NCI-H146 (cell line): ENCODE data around the gene NDEL1.
"Not testable (repeated sequence)": the region's sequence is repeated elsewhere in the genome, so short reads cannot be mapped to it uniquely, and the experiment has no call there.

ENCODE experiments used
- DNase-seq: peaks from one replicate; lab custom pipeline; 2025; lab: John Stamatoyannopoulos, UW

Gene NDEL1, protein sequence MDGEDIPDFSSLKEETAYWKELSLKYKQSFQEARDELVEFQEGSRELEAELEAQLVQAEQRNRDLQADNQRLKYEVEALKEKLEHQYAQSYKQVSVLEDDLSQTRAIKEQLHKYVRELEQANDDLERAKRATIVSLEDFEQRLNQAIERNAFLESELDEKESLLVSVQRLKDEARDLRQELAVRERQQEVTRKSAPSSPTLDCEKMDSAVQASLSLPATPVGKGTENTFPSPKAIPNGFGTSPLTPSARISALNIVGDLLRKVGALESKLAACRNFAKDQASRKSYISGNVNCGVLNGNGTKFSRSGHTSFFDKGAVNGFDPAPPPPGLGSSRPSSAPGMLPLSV

DNA sequence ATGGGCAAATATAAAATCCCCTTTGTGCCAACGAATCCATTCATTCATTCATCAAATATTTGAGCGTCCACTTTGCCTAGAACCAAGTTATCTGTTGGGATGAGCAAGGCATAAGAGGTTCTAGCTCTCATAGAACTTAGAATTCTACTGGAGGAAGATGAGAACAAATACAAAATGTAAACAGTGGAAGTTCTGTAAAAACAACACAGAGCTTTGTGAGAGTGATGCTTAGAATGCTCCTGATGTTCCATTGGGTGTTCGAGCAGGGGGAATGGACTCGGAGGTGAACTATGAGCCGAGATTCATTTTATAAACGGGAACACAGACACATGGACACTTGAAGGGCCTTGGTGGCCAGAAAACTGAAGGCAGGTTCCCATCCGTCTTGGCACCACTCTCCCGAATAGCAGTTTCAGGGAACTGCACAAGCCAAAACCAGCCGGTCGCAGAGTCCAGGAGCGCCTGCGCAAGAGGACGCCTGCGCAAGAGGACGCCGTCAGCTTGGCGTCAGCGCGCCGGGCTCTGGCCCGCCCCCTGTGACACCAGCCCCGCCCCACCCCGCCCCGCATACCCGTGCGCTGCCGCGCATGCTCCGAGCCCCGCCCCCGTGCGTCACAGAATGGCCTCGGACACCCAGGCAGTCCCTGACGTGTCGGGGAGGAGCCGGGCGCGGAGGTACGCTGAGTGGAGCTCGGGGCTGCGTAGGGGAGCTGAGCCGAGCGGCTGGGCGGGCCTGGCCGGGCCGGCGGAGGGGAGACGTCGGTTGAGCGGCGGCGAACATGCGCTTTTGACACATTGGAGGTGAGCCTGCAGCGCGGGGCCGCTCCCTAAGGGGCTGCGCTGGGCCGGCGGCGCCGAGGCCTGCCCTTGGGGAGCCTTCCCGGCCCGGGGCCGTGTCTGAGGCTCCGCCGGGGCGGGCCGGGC, at the start of gene NDEL1:
Gene NDEL1, plus strand, starts transcription at position 640 of the 924 bp plus-strand sequence. CDS start 8,388 bp downstream, outside the sequence.
- DNase-seq, result peak; percentile 98

DNA sequence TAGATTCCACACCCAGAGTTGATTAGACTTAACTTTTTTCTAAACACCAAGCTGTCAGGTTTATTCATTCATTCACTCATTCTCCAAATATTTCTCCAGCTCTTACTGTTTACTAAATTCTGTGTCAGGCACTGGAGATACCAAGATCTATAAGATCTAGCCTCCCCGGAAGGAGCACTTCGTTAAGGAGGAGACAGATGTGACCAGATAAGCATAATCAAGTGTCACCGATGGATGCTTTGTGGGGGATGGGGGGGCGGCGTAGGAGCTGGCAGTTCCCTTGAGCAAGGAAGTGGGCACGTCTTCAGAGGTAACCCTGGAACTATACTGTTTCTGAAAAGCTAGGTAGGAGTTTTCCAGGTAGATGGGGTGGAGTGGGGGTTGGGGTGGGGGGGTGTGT, 48.8 kb upstream of the NDEL1 start:
- no peak for DNase-seq

DNA sequence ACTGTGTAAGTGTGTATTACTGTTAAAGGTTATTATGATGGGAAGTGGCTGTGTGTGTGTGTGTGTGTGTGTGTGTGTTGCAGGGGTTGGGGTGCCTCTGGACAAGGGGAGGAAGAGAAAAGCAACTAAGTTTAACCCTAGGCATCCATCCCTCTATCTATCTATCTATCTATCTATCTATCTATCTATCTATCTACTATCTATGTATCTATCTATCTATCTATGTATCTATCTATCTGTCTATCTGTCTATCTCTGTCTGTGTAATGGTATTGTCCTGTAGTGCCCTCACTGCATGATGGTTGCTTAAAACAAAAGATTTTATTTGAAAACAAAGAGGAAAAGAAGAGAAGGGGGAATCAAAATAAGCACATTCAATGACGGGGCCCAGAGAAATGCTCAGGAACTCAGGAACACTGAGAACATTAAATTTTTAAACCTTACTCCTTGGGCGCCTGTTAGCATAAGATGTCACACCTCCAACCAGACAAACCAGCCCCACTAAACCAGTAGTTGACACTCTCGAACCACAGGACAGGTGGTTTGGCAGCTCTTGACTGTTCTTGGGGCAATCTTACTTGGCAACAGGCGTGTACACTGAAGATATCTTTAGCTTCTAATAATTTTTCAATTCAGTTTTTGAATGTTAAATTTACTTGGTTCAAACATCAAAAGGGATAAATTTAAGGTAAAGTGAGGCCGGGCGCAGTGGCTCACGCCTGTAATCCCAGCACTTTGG, 47.6 kb upstream of the NDEL1 start:
- no peak for DNase-seq

DNA sequence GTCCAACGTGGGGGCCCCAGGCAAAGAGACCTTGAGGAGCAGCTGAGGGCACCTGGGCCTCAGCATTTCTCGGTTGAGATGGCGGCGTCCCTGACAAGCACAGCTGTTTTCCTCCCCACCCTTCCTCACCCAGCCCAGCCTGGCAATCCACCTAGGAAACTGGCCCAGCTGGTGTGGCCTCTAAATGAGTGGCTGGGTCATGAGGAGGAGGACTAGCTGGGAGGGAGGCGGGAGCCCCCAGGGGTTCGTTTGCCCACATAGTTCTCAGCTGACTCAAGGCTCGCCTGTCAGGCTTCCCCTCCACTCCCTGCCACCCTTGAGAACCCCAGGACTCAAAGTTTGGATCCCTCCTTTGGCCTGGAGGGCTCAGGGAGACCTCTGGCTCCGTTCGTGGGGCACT, 44.0 kb upstream of the NDEL1 start:
- DNase-seq, result no peak

DNA sequence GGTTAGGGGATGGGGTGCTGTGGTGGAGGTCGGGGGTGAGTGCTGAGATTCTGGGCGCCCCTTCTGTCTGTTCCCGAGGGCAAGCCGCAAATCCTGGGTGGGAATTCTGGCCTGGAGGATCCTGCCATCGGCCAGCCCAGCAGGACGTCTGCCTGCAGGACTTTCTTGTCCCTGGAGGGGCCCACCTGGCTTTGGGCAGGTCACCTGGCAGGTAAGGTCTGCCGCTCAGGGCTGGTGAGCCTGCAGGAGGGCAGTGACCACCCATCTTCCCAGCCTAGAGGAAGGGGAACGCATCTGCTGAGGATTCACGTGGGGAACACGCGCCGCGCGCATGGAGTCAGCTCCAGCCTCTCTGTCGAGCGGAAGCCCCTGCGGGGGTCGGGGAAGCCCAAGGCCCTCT, 43.4 kb upstream of the NDEL1 start:
- DNase-seq, result peak; percentile 52

DNA sequence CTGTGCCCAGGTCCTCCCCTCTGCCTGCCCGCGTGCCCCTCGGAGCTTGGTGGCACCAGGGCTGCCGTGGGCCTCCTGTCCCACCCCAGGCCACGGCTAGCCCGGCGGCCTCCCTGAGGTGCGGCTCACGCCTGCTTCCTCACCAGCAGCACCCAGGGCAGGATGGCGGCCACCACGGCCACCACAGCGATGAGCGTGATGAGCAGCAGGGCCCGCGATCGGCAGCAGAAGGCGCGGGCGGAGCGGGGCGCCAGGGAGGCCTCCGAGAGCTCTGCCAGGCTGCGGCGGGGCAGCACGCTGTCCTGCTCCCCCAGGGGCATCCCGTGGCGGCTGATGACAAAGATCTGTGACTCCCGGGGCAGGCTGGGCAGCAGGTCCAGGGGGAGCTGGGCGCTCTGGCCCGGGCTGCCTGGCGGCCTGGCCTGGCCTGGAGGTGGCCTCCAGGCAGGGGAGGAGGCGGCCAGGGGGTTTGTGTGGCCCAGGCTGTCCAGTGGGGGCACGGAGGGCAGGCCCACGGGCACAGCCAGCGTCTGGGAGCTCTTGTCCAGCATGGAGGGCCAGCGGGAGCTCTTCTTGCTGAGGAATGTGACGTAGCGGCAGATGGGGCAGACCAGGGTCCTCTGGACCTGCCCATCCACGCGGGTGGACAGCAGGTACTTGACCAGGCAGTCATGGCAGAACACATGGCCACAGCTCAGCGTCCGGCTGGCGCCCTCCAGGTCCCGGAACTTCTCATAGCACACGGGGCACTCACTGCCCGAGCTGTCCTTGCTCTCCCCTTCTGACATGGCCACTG, 42.8 kb upstream of the NDEL1 start:
- DNase-seq, result peak; percentile 52

DNA sequence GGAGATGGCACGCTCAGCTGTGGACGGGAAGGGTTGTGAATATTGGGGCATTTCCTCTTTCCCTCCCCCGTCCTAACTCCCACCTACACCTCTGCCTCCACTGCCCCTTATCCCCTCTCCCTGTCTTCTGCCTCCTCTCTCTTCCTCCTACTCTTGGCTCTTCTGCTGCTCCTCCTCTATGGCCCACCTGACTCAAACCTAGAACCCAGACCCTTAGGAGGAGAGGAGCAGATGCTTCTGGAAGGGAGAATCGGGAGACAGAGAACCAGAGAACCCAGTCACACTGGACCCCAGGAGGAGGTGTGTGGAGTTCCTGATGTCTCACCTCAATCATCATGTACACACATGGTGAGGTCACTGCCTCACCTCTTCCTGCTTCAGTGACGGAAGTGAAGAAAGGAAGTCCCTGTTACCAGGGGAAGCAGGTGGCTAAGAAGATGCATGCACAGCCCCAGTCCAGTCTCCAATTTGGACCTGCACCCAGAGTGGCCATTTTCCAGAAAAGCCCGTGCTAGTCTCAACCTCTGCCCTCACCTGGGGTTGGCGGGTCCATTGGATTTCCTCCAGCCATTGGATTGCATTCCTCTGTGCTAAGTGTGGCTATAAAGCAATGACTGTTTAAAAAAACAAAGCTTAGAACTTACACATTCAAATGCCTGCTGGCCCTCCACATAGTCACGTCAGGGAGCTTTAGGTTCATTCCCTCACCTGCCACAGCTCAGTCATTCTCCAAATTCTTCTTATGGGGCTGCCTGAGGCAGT, 42.0 kb upstream of the NDEL1 start:
- DNase-seq, result no peak

DNA sequence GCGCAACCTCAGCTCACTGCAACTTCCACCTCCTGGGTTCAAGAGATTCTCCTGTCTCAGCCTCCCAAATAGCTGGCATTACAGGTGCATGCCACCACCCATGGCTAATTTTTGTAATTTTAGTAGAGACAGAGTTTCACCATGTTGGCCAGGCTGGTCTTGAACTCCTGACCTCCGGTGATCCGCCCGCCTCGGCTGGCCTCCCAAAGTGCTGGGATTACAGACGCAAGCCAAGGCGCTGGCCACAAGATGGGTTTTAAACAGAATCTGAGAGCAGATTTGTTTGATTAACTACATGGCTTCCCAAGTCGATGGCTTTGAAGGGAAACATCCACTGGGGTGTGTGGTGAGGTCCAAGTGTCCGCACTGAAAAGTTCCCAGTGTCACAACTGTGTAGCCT, 41.2 kb upstream of the NDEL1 start:
- DNase-seq, result not testable (repeated sequence)

DNA sequence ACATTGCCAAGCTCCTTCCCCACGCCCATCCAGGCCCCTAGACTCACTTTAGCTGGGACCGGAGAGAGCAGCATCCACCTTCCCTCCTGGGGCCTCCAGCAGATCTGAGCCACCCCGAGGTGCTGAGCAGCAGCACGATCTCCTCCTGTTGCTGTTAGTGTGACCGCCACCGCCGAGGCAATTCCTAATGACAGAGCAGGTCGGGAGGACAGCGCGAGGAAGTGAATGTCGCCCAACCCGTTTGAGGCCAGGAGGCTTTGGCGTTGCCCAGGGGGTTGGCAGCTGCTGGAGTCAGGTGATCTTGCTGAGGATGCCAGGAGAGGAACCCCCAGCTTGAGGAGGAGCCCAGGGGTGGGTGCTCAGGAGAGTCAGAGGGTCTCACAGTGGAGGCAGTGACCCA, 38.0 kb upstream of the NDEL1 start, which contains the start of gene RNF222:
Gene RNF222, minus strand, starts transcription at position 192 of the 400 bp plus-strand sequence. CDS start 4,366 bp downstream, outside the sequence.
- peak; percentile 9 for DNase-seq

DNA sequence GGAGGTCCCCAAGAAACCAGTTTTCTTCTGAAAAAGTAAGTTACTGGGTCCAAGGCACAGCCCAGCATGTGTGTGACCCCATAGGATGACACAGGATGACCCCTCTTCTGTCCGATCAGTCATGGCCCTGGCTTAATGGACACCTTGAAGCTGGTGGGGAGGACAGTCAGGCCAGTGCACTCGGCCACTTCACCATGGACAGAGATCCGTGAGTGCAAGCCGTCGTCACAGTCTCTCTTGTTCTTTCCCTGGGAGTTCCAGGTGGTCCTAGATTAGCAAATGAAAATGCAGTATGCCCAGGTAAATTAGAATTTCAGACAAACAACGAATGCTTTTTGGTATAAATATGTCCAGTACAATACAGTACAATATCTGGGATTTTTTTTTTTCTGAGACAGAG, 36.7 kb upstream of the NDEL1 start:
- no peak for DNase-seq

DNA sequence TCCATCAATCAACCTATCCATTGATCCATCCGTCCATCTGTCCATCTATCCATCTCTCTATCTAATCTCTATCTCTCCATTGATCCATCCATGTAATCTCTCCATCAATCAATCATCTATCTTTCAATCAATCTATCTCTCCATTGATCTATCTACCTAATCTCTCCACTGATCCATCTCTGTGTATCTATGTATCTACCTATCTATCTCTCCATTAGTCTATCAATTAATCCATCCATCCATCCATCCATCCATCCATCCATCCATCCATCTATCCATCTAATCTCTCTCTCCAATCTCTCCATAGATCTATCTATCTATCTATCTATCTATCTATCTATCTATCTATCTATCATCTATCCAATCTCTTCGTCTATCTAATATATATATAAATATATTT, 34.6 kb upstream of the NDEL1 start:
- no peak for DNase-seq

DNA sequence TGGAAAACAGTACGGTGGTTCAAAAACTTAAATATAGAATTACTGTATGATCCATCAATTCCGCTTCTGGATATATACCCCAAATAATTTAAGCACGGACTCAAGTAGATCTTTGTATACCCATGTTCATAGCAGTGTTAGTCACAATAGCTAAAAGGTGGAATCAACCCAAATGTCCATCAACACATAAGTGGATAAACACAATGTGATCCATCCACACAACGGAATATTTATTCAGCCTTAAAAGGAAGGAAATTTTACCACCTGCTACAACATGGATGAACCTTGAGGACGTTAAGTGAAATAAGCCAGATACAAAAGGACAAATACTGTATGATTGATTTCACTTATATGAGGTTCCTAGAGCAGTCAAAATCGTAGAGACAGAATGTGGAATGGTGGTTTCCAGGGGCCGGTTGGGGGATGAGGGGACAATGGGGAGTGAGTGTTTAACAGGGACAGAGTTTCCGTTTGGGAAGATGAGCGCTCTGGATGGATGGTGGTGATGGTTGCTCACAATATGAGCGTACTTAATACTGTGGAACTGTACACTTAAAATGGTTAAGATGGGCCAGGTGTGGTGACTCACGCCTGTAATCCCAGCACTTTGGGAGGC, 32.7 kb upstream of the NDEL1 start:
- DNase-seq, result no peak

DNA sequence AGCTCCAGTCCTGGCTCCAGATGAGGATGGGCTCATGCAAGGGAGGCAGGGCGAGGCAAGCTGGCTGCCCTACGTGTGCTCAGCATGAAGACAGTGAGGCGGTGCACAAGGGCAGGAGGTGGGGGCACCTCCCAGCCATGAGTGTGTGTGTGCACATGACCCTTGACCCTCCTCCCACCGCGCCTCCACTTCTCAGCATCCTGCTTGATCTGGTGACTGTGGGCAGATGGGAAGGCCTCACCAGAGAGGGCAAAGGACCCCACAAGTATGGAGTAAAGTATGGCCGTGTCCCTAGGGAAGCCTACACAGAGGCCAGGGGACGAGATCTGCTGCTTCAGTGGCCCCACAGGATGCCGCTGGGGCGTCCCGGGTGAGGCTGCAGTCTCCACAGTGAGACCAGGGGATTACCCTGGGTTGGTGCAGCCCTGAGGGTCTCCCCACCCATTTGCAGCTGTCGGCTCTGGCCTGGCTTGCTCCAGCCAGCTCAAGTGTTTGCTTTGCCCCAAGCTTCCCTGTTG, 30.1 kb upstream of the NDEL1 start:
- no peak for DNase-seq

DNA sequence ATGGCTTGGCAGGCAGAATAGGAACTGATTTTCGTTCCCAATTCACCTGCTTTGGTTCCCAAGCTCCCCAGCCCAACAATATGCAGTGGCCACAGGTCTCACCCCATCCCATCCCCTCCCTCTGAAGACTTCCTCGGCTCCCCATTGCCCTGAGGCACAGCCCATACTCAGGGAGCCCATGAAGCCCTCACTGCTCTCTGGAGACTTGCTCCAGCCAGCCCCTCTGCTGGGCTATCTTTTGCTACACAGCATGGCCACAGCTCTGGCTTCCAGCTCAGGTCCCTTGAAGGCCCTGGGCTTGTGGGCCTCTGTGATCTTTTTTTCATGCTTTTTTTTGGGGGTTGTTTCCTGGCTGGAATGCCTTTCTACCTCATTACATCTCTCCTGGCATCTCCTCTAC, 29.5 kb upstream of the NDEL1 start:
- DNase-seq, result no peak

DNA sequence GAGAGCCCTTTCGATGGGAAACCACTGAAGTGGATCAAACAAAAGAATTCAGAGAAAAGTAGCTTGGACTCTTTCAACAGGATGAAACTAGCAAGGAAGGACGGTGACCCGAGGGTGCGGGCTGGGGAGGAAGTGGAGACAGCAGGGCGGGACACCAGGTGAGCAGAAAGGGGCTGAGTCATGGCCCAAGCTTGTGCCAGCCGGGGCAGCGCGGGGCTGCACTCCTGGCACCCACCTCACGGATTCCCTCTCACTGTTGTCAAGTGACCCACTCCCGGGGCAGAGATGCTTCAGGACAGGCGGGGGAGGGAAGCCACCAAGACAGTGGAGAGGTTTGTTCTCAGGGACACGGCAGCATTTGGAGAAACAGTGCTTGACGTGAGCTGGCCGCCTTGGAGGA, 27.3 kb upstream of the NDEL1 start:
- no peak for DNase-seq

DNA sequence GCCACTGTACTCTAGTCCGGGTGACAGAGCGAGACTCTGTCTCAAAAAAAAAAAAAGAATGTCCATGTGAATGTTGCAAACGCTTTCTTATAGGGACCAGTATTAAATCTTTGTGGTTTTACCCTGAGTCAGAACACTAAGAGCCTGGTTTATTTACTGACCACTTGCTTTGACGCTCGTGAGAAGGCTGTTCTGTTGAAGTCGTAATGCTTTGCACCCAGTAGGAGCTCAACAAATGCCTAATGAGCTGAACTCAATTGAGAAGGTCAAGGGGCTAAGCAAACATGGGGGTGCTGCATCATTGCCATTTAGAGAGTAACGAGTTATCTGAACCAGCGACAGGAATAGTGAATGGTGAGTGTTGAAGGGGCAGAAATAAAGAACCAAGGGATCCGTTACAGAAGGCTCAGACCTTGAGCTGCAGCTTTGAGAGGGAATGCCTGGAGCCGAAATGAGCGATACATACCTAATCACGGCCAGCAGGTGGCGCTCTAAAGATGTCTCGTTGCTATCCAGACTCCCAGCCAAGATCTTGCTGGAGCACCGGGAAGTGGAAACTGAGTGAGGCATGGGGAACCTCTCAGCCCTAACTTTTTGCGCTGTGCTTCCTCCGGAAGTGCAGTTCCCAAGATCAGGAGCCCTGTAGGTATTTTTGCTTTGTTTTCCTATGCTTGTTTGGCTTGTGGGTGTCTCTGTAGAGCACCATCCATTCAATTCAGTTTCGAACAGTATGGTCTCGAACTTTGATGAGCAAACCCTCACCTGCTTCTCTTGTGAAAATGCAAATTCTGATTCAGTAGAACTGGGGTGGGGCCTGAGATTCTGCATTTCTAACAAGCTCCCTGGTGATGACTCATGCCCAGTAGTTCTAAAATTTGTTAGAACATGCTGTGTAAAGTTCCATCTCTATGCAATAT, 25.5 kb upstream of the NDEL1 start:
- peak; percentile 74 for DNase-seq

DNA sequence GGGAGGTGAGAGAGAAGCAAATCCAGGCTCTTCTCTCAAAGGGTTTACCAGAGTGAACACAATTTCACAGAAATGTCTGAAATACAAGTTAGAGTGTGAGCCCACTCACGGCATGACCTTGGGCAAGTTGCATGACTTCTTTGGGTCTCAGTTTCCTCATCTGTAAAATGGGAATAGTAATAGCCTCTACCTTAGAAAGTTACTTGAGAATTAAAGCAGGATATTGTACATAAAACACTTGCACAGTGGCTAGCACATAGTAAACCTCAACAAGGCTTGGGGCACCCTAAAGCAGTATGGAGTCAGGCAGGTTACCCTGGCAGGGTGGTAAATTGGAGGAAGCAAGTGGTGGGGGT, 24.8 kb upstream of the NDEL1 start:
- DNase-seq, result no peak

DNA sequence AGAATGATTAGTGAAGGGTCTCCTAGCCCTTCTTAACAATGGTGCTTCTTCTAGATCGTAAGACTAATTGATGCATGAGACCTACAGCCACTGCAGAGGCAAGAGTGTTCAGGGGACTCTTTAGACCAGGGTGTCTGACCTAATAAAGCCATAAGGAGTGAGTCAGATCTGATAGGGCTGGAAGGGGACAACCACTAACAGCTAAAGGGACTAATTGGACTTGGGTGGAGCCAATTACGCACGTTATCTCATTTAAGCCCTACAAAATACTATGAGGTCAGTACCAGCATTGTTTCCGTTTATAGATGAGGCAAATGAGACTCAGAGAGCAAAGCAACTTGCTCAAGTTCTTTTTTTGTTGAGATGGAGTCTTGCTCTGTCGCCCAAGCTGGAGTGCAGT, 23.6 kb upstream of the NDEL1 start:
- no peak for DNase-seq

DNA sequence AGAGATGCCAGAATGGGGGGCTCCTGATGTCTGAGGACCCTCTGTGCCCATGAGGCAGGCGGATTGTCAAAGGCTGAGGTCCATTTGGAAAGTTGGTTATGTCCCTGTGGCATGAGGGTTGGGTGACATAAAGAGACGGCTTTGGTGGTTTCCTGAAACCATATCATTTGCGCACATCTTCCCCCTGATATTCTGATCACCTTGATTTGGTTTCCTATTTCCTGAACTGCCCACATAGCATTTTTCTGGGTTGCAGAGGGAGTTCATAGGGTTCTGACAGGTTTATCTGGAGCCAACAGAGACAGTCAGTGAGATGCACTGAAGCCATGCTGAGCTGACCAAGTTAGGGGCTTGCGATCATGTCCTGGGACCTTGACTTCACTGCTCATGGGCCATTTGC, 22.4 kb upstream of the NDEL1 start:
- no peak for DNase-seq
